ENCODE results near the gene RAB26. TPM values are rescaled to one million over a fixed set of nuclear protein-coding genes. Genes with fewer than 3 reads are reported as not detected.

Gene RAB26
- total RNA-seq, 1 donor from 2014 or later: 1.5 TPM

GRCh38 chr16:2165861-2166260 is 17.4 kb downstream of the RAB26 start:
- Histone ChIP-seq H3K9me3 (no peaks in the 10 kb centered on the region), H3K27ac (no peak overlapping the region), H3K36me3 (peaks cover 0 to 39% of the 10 kb centered on the region in 2 donors), H3K27me3 (no peaks in the 10 kb centered on the region), H3K4me1 (peaks cover 33% of the 10 kb centered on the region), H3K4me3 (no peak overlapping the region)
- DNase-seq (ENCODE audit: extremely low spot score in 2 of 2): no peak
- TF ChIP-seq POLR2AphosphoS5 (IDR thresholded peaks at IDR 0.05; ENCODE audit: insufficient read depth in 1 of 2, low read depth in 1 of 2) (no peak), POLR2A (IDR thresholded peaks at IDR 0.05) (no peak), CTCF (IDR thresholded peaks at IDR 0.05) (no peak)
- intact Hi-C loops (cut with DNase I): no loop called here

- no peak for DNase-seq (ENCODE audit: extremely low spot score in 2 of 2)
- intact Hi-C loops (cut with DNase I): no loop called here
- no peak overlapping the region for H3K27ac ChIP-seq
- H3K4me1 ChIP-seq: peaks cover 27% of the 10 kb centered on the region
- H3K4me3 ChIP-seq: no peak overlapping the region
- TF ChIP-seq POLR2A (IDR thresholded peaks at IDR 0.05) (no peak), CTCF (IDR thresholded peaks at IDR 0.05) (no peak), POLR2AphosphoS5 (IDR thresholded peaks at IDR 0.05; ENCODE audit: insufficient read depth in 1 of 2, low read depth in 1 of 2) (no peak)
- H3K36me3 ChIP-seq: peaks cover 0 to 43% of the 10 kb centered on the region in 2 donors
- no peaks in the 10 kb centered on the region for H3K27me3 ChIP-seq
- H3K9me3 ChIP-seq: no peaks in the 10 kb centered on the region
These were observed 18.0 kb downstream of the RAB26 start for GRCh38 chr16:2166263-2167067.

- Histone ChIP-seq H3K36me3 (peaks cover 0 to 50% of the 10 kb centered on the region in 2 donors), H3K27me3 (no peaks in the 10 kb centered on the region), H3K9me3 (no peaks in the 10 kb centered on the region), H3K27ac (no peak overlapping the region), H3K4me1 (peaks cover 20% of the 10 kb centered on the region), H3K4me3 (no peak overlapping the region)
- DNase-seq (ENCODE audit: extremely low spot score in 2 of 2): no peak
- intact Hi-C loops (cut with DNase I): no loop called here
- no peak for TF ChIP-seq POLR2A (IDR thresholded peaks at IDR 0.05)
- no peak for TF ChIP-seq CTCF (IDR thresholded peaks at IDR 0.05)
- no peak for TF ChIP-seq POLR2AphosphoS5 (IDR thresholded peaks at IDR 0.05; ENCODE audit: insufficient read depth in 1 of 2, low read depth in 1 of 2)
These were observed 18.7 kb downstream of the RAB26 start for GRCh38 chr16:2167068-2167638.

- H3K27ac ChIP-seq: peak overlapping the region; percentile 48
These were observed 21.7 kb downstream of the RAB26 start for GRCh38 chr16:2170080-2170479.

More at GRCh38 chr16:2170080-2170479, 21.7 kb downstream of the RAB26 start:
- H3K27me3 ChIP-seq: no peaks in the 10 kb centered on the region
- no peaks in the 10 kb centered on the region for H3K4me1 ChIP-seq
- TF ChIP-seq CTCF (IDR thresholded peaks at IDR 0.05) (no peak), POLR2A (IDR thresholded peaks at IDR 0.05) (no peak), POLR2AphosphoS5 (IDR thresholded peaks at IDR 0.05; ENCODE audit: insufficient read depth in 1 of 2, low read depth in 1 of 2) (peak; percentile 23 to 33)
- DNase-seq (ENCODE audit: extremely low spot score in 2 of 2): no peak
- intact Hi-C loops (cut with DNase I): no loop called here
- H3K4me3 ChIP-seq: peak overlapping the region; percentile 33 to 34
- no peaks in the 10 kb centered on the region for H3K9me3 ChIP-seq
- H3K36me3 ChIP-seq: peaks cover 0 to 74% of the 10 kb centered on the region in 2 donors

All from vagina (tissue), 2 donors.